MM.1S (cell line): ENCODE measurements around the gene EYA2.

ENCODE experiments used
- DNase-seq: peaks from one replicate; pipeline ENCODE4 v3.0.0-alpha.2; 2015
- H2AFZ ChIP-seq: fragments of 300-600 bp; sonication (generic); 2 replicates; pipeline ENCODE4 v1.6.0; 2016; ENCODE audit warnings: antibody characterized with exemption, low read length
- H3F3A ChIP-seq: fragments of 300-600 bp; sonication (generic); 2 replicates; pipeline ENCODE4 v1.6.1; 2016; ENCODE audit warnings: mild to moderate bottlenecking, antibody characterized with exemption, low read length, moderate library complexity, mixed read lengths; ENCODE audit not compliant: insufficient read depth
- H3K27ac ChIP-seq: fragments of 300-600 bp; sonication (generic); 2 replicates; pipeline ENCODE4 v1.5.1; 2016; ENCODE audit warnings: mild to moderate bottlenecking, low read length
- H3K27me3 ChIP-seq: fragments of 300-600 bp; sonication (generic); replicated peaks from 2 replicates; pipeline ENCODE4 v1.6.0; 2016; ENCODE audit warnings: low read length; ENCODE audit not compliant: insufficient read depth
- H3K36me3 ChIP-seq: fragments of 300-600 bp; sonication (generic); replicated peaks from 2 replicates; pipeline ENCODE4 v1.6.1; 2016; ENCODE audit warnings: mild to moderate bottlenecking, low read length, mixed read lengths; ENCODE audit not compliant: insufficient read depth
- H3K4me1 ChIP-seq: fragments of 300-600 bp; sonication (generic); 2 replicates; pipeline ENCODE4 v1.6.1; 2016; ENCODE audit warnings: low read length, mixed read lengths
- H3K4me2 ChIP-seq: fragments of 300-600 bp; sonication (generic); 2 replicates; pipeline ENCODE4 v1.6.0; 2016; ENCODE audit warnings: low read depth, low read length
- H3K4me3 ChIP-seq: fragments of 300-600 bp; sonication (generic); 2 replicates; pipeline ENCODE4 v1.5.1; 2016; ENCODE audit warnings: low read length, mixed read lengths
- H3K79me2 ChIP-seq: fragments of 300-600 bp; sonication (generic); 2 replicates; pipeline ENCODE4 v1.6.1; 2016; ENCODE audit warnings: mixed run types, low read length, mixed read lengths
- H3K9ac ChIP-seq: fragments of 300-600 bp; sonication (generic); 2 replicates; pipeline ENCODE4 v1.6.1; 2016; ENCODE audit warnings: low read length, mixed read lengths
- H3K9me2 ChIP-seq: fragments of 300-600 bp; sonication (generic); replicated peaks from 2 replicates; pipeline ENCODE4 v1.6.1; 2016; ENCODE audit warnings: mild to moderate bottlenecking, low read length, mixed read lengths; ENCODE audit not compliant: insufficient read depth
- H3K9me3 ChIP-seq: fragments of 300-600 bp; sonication (generic); replicated peaks from 2 replicates; pipeline ENCODE4 v1.6.1; 2016; ENCODE audit warnings: mild to moderate bottlenecking, low read length, mixed read lengths; ENCODE audit not compliant: insufficient read depth
- H4K20me1 ChIP-seq: fragments of 300-600 bp; sonication (generic); 2 replicates; pipeline ENCODE4 v1.6.1; 2016; ENCODE audit warnings: mild to moderate bottlenecking, low read length, moderate library complexity, mixed read lengths; ENCODE audit not compliant: insufficient read depth
- EZH2 ChIP-seq: fragments of 300-600 bp; sonication (generic); optimal IDR thresholded peaks from 2 replicates; pipeline ENCODE3; 2017; ENCODE audit warnings: low read depth, mild to moderate bottlenecking, antibody characterized with exemption, low read length, mixed read lengths
- EZH2phosphoT487 ChIP-seq: fragments of 300-600 bp; sonication (generic); IDR thresholded peaks from 2 replicates; pipeline ENCODE4 v1.6.1; 2018; ENCODE audit warnings: antibody characterized with exemption, low read length
- TF ChIP-seq, protein P1 (sequence below): fragments of 300-600 bp; sonication (generic); IDR thresholded peaks from 2 replicates; pipeline ENCODE4 v1.5.1; 2016; ENCODE audit warnings: antibody characterized with exemption, low read length, mixed read lengths

EYA2 gene

DNA sequence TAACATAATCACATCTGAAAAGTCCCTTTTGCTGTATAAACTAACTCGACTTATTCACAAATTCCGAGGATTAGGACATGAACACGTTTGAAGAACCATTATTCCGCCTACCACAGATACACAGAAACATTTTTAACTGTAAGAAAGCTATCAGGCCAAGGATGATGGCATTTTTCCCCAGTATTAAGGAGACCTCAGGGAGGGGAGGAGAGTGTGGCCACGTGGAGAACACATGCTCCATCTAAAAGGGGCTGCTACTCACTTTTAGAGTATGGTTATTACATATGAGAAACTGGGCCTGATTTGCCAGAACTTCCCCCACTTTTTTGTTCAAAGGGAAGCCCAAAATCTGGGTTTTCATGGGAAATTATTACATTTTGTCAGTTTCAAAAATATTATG is 153.4 kb downstream of the EYA2 start:
- Histone ChIP-seq H3K27ac (no peak overlapping the region), H2AFZ (no peak overlapping the region), H3K9me3 (no peaks in the 10 kb centered on the region), H3K79me2 (no peaks in the 10 kb centered on the region), H3K4me1 (no peaks in the 10 kb centered on the region), H3K27me3 (no peaks in the 10 kb centered on the region), H3K4me2 (no peak overlapping the region), H3K9ac (no peak overlapping the region), H4K20me1 (no peaks in the 10 kb centered on the region), H3F3A (no peaks in the 10 kb centered on the region), H3K9me2 (no peaks in the 10 kb centered on the region), H3K36me3 (no peaks in the 10 kb centered on the region), H3K4me3 (no peak overlapping the region)
- no peak for DNase-seq
- TF ChIP-seq EZH2phosphoT487 (no peak), EZH2 (no peak)
- TF ChIP-seq, protein P1, sequence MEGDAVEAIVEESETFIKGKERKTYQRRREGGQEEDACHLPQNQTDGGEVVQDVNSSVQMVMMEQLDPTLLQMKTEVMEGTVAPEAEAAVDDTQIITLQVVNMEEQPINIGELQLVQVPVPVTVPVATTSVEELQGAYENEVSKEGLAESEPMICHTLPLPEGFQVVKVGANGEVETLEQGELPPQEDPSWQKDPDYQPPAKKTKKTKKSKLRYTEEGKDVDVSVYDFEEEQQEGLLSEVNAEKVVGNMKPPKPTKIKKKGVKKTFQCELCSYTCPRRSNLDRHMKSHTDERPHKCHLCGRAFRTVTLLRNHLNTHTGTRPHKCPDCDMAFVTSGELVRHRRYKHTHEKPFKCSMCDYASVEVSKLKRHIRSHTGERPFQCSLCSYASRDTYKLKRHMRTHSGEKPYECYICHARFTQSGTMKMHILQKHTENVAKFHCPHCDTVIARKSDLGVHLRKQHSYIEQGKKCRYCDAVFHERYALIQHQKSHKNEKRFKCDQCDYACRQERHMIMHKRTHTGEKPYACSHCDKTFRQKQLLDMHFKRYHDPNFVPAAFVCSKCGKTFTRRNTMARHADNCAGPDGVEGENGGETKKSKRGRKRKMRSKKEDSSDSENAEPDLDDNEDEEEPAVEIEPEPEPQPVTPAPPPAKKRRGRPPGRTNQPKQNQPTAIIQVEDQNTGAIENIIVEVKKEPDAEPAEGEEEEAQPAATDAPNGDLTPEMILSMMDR = no peak

DNA sequence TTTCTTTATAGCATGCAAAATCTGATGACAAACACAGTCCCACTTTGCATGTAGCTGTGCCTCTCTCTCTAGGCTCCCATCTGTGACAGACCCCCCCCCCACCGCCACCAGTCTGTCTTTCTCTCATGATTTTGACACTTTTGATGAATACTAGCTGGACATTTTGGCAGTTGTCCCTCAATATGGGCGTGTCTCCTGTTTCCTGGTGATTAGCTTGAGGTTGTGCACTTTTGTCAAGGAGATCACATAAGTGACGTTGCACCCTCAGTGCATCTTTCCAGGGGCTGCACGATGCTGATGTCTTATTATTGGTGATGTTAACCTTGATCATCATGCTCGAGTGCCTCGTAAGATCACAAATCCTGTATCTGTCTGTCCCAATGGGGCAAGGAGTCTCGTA is 155.1 kb downstream of the EYA2 start:
- Histone ChIP-seq H3K4me2 (no peak overlapping the region), H3F3A (no peaks in the 10 kb centered on the region), H3K4me1 (no peaks in the 10 kb centered on the region), H3K9me2 (no peaks in the 10 kb centered on the region), H3K27ac (no peak overlapping the region), H3K9me3 (no peaks in the 10 kb centered on the region), H2AFZ (no peak overlapping the region), H3K4me3 (no peak overlapping the region), H3K9ac (no peak overlapping the region), H3K36me3 (no peaks in the 10 kb centered on the region), H3K79me2 (no peaks in the 10 kb centered on the region), H4K20me1 (no peaks in the 10 kb centered on the region), H3K27me3 (no peaks in the 10 kb centered on the region)
- no peak for DNase-seq
- TF ChIP-seq EZH2phosphoT487 (no peak), EZH2 (no peak)
- TF ChIP-seq, protein P1 = no peak

DNA sequence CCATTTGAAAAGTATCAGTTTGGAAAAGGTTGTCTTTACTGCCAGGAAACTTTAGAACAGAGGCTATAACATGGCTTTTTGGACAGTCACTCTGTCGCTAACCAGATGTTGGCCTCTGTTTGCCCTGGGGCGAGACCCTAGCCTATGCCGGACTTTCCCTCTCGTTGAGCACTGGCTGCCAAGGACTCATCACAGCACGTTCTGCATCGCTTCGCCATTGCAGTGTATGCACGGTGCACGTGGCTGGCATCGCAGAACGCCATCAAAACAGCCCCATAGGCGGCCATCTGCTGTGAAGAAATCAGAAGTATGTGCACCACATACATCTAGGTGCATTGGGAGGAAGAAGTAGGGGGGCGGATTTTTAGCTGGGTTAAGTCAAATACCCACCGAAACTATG is 156.4 kb downstream of the EYA2 start:
- no peaks in the 10 kb centered on the region for H3K9me3 ChIP-seq
- no peak for DNase-seq
- H3F3A ChIP-seq = no peaks in the 10 kb centered on the region
- H3K4me1 ChIP-seq = no peaks in the 10 kb centered on the region
- no peak overlapping the region for H3K4me2 ChIP-seq
- H3K9ac ChIP-seq = no peak overlapping the region
- no peaks in the 10 kb centered on the region for H4K20me1 ChIP-seq
- H3K4me3 ChIP-seq = no peak overlapping the region
- no peaks in the 10 kb centered on the region for H3K79me2 ChIP-seq
- TF ChIP-seq EZH2 (no peak), EZH2phosphoT487 (no peak)
- TF ChIP-seq, protein P1 = no peak
- H3K36me3 ChIP-seq = no peaks in the 10 kb centered on the region
- no peaks in the 10 kb centered on the region for H3K27me3 ChIP-seq
- no peak overlapping the region for H2AFZ ChIP-seq
- no peak overlapping the region for H3K27ac ChIP-seq
- H3K9me2 ChIP-seq = no peaks in the 10 kb centered on the region
